GM12878 (cell line): Measurements from ENCODE around the gene SDK2. TPM values are rescaled to one million over a fixed set of nuclear protein-coding genes. Genes with fewer than 3 reads are reported as not detected.

Source experiments
- ATAC-seq: fragments of 200-7000 bp; cut with Tn5 transposase; 3 replicates; pipeline ENCODE4 v1.9.1; 2020; ENCODE audit warnings: mild to moderate bottlenecking, moderate library complexity
- BruUV-seq: library from RNA; stranded (reverse); fragments of 400-500 nt; replicated peaks from 2 replicates; lab custom pipeline; 2021; lab: Mats Ljungman, UMichigan
- CTCF ChIA-PET: fragments of 300-600 bp; sonication (Branson Sonifier 250); formaldehyde crosslinking; extraction: SDS; loops from one replicate; lab custom pipeline; 2021; ENCODE audit warnings: inconsistent platforms; lab: Yijun Ruan, JAX
- POLR2A ChIA-PET: fragments of 350-600 bp; formaldehyde crosslinking; extraction: SDS; loops from one replicate; lab custom pipeline; 2021; ENCODE audit warnings: inconsistent platforms; lab: Charles Lee
- RAD21 ChIA-PET: fragments of 300-600 bp; sonication (Branson Sonifier 250); formaldehyde crosslinking; loops from one replicate; lab custom pipeline; 2023; ENCODE audit warnings: antibody characterized with exemption; ENCODE audit not compliant: unreplicated experiment; lab: Charles Lee
- SMC1A ChIA-PET: fragments of 300-600 bp; sonication (Branson Sonifier 250); formaldehyde crosslinking; loops from one replicate; lab custom pipeline; 2023; ENCODE audit not compliant: unreplicated experiment, uncharacterized antibody; lab: Charles Lee
- DNase-seq: peaks from one replicate; pipeline ENCODE4 v3.0.0-alpha.2; 2011; ENCODE audit warnings: low read depth, low spot score
- FAIRE-seq: peaks from 3 replicates; lab custom pipeline; 2011; peaks lifted over from hg19 to GRCh38; lab: Jason Lieb, UNC
- H2AFZ ChIP-seq: 2 replicates; pipeline ENCODE4 v1.6.0; 2011; ENCODE audit warnings: low read depth, low read length, control low read depth; ENCODE audit not compliant: control insufficient read depth
- H3K27ac ChIP-seq: 2 replicates; pipeline ENCODE4 v1.5.1; 2011; ENCODE audit warnings: control low read depth; ENCODE audit not compliant: control insufficient read depth, insufficient read depth
- H3K27me3 ChIP-seq, 2 experiments: replicated peaks in 1 of 2; 2 replicates each; pipeline versions ENCODE4 v1.6.0 to v1.6.1; 2011; ENCODE audit warnings: low read length in 1 of 2; ENCODE audit not compliant: control insufficient read depth in 2 of 2, insufficient read depth in 2 of 2
- H3K36me3 ChIP-seq, 2 experiments: 2 replicates each; pipeline ENCODE4 v1.5.1; 2011; ENCODE audit warnings: low read length in 1 of 2; ENCODE audit not compliant: control insufficient read depth in 2 of 2, insufficient read depth in 2 of 2
- H3K4me1 ChIP-seq: 2 replicates; pipeline ENCODE4 v1.6.1; 2011; ENCODE audit warnings: mild to moderate bottlenecking, low read length, moderate library complexity, mixed read lengths; ENCODE audit not compliant: control insufficient read depth, insufficient read depth
- H3K4me2 ChIP-seq: 2 replicates; pipeline ENCODE4 v1.6.0; 2011; ENCODE audit warnings: control low read depth; ENCODE audit not compliant: control insufficient read depth, insufficient read depth
- H3K4me3 ChIP-seq: fragments of 200-600 bp; sonication (generic); 2 replicates; pipeline ENCODE4 v1.5.1; 2016
- H3K79me2 ChIP-seq: 2 replicates; pipeline ENCODE4 v1.6.0; 2011; ENCODE audit warnings: low read length; ENCODE audit not compliant: control insufficient read depth, insufficient read depth
- H3K9ac ChIP-seq: 2 replicates; pipeline ENCODE4 v1.8.0; 2011; ENCODE audit warnings: low read length, control low read depth, mixed read lengths; ENCODE audit not compliant: control insufficient read depth, insufficient read depth
- H3K9me3 ChIP-seq: replicated peaks from 3 replicates; pipeline ENCODE4 v1.5.1; 2011; ENCODE audit warnings: mild to moderate bottlenecking, low read length; ENCODE audit not compliant: control insufficient read depth, insufficient read depth
- H4K20me1 ChIP-seq: 2 replicates; pipeline ENCODE4 v1.6.0; 2011; ENCODE audit not compliant: control insufficient read depth, insufficient read depth
- PKNOX1 ChIP-seq: fragments of 450-650 bp; IDR thresholded peaks from 2 replicates; pipeline ENCODE4 v1.6.1; 2016; ENCODE audit warnings: mild to moderate bottlenecking
- REST ChIP-seq: IDR thresholded peaks from 2 replicates; pipeline ENCODE4 v1.6.1; 2012; ENCODE audit warnings: mild to moderate bottlenecking, low read depth, low read length
- WGBS: methylation state at CpG from one replicate; pipeline ENCODE4 v1.1.6; 2016; ENCODE audit warnings: low lambda C conversion rate; ENCODE audit not compliant: insufficient replicate concordance, insufficient coverage; ENCODE audit errors: missing lambda C conversion rate; 5-methylcytosine and 5-hydroxymethylcytosine counted together
- in situ Hi-C: fragments of 300-500 bp; cut with MboI; formaldehyde crosslinking; loops from 9 replicates; pipeline ENCODE4 v1.14.3; 2018; ENCODE audit warnings: mixed read lengths
- intact Hi-C: fragments of 100-400 bp; cut with micrococcal nuclease; formaldehyde crosslinking; loops from one replicate; pipeline ENCODE4 v1.14.2; 2022; ENCODE audit not compliant: unreplicated experiment
- polyA plus RNA-seq, 11 experiments: library from polyadenylated mRNA; depleted of rRNA in 4 of 11; unstranded in 6 of 11; stranded (reverse) in 5 of 11; fragments of >200 nt; fragmentation: Nextera tagmentation in 4 of 11; fragmentation: Illumina TruSeq in 1 of 11; extraction: Ambion mirVana in 4 of 11; extraction: Trizol in 1 of 11; gene quantifications; 1 replicate in 1 of 11; 2 replicates in 10 of 11; pipeline versions ENCODE4 v1.2.1 to v1.2.3, GENCODE V29; 2011 to 2016; ENCODE audit warnings: inconsistent platforms in 2 of 11, missing spikeins in 2 of 11, low read depth in 1 of 11
- total RNA-seq, 4 experiments: library from RNA; depleted of rRNA in 3 of 4; stranded (reverse); fragments of >200 nt in 3 of 4; fragmentation: Illumina TruSeq in 1 of 4; extraction: Trizol in 1 of 4; gene quantifications; 2 replicates each; pipeline versions ENCODE4 v1.2.1 to v1.2.3, GENCODE V29; 2013 to 2021

The SDK2 gene
- total and polyA plus RNA-seq, 10 of the 15 experiments (the other 5 are each of a cell fraction or from before 2014, with no cell fraction given) = 0.03 to 0.08 (median 0.03) TPM; not detected in 7

- Histone ChIP-seq H3K9ac (no peak overlapping the region), H3K9me3 (no peaks in the 10 kb centered on the region), H3K4me1 (no peaks in the 10 kb centered on the region), H3K4me2 (no peak overlapping the region), H3K36me3 (no peaks in the 10 kb centered on the region), H3K27ac (no peak overlapping the region), H3K79me2 (no peaks in the 10 kb centered on the region), H3K27me3 (peaks cover 0 to 4% of the 10 kb centered on the region in 2 experiments; a peak in 1 of 4 replicates), H2AFZ (no peak overlapping the region), H4K20me1 (no peaks in the 10 kb centered on the region), H3K4me3 (no peak overlapping the region)
- RAD21 ChIA-PET = no interaction called here
- intact Hi-C loops (no loop called here), in situ Hi-C loops (no loop called here)
- TF ChIP-seq PKNOX1 = 0 out of 2 replicates have a peak, but pooled peaks have one; percentile 15
- no peak for TF ChIP-seq REST
- FAIRE-seq (no peak), DNase-seq (no peak), ATAC-seq (no peak)
- no TSS peak for BruUV-seq
- CTCF ChIA-PET = interaction anchor here (1.1 kb wide), 1 partner anchor 10 kb away, joined by 3 read pairs; no protein-coding TSS in a partner anchor
- WGBS = 48% methylated on average over 16 of the region's 16 CpGs
- SMC1A ChIA-PET = no interaction called here
- POLR2A ChIA-PET = interaction anchor here (0.5 kb wide), 1 partner anchor 191 kb away, joined by 5 read pairs; no protein-coding TSS in a partner anchor
These were observed 102.7 kb downstream of the SDK2 start for GRCh38 chr17:73541561-73541981.
